SW480 (cell line): ENCODE data around the gene STAB2.

Experiments
- DNase-seq: peaks from one replicate; pipeline ENCODE4 v3.0.0-alpha.2; 2016; ENCODE audit warnings: low spot score

STAB2 gene

GRCh38 chr12:103751171-103751570 lies 164.1 kb downstream of the STAB2 start:
- DNase-seq: peak; percentile 6

- DNase-seq: no peak
These were observed 164.5 kb downstream of the STAB2 start for GRCh38 chr12:103751600-103751999.

GRCh38 chr12:103755425-103755824 lies 168.4 kb downstream of the STAB2 start:
- no peak for DNase-seq

- no peak for DNase-seq
These were observed 169.4 kb downstream of the STAB2 start for GRCh38 chr12:103756443-103756842.

GRCh38 chr12:103757248-103757647 lies 170.2 kb downstream of the STAB2 start:
- DNase-seq: no peak

GRCh38 chr12:103758310-103759089 lies 171.4 kb downstream of the STAB2 start:
- DNase-seq: no peak

GRCh38 chr12:103762473-103762872 lies 175.4 kb downstream of the STAB2 start:
- no peak for DNase-seq

GRCh38 chr12:103765322-103765721 lies 178.2 kb downstream of the STAB2 start:
- DNase-seq: no peak

GRCh38 chr12:103766028-103766427 lies 179.0 kb downstream of the STAB2 start:
- no peak for DNase-seq

GRCh38 chr12:103768467-103769123 lies 181.5 kb downstream of the STAB2 start:
- DNase-seq: peak; percentile 6

- no peak for DNase-seq
These were observed 182.3 kb downstream of the STAB2 start for GRCh38 chr12:103769240-103769945.

GRCh38 chr12:103771466-103771865 lies 184.4 kb downstream of the STAB2 start:
- DNase-seq: peak; percentile 6

GRCh38 chr12:103772367-103773108 lies 185.5 kb downstream of the STAB2 start:
- DNase-seq: no peak

- DNase-seq: no peak
These were observed 186.2 kb downstream of the STAB2 start for GRCh38 chr12:103773109-103773910.

- no peak for DNase-seq
These were observed 188.0 kb downstream of the STAB2 start for GRCh38 chr12:103774977-103775560.

- DNase-seq: no peak
These were observed 191.7 kb downstream of the STAB2 start for GRCh38 chr12:103778781-103779180.

- DNase-seq: no peak
These were observed 192.5 kb downstream of the STAB2 start for GRCh38 chr12:103779410-103780092.

GRCh38 chr12:103780093-103780440 lies 193.0 kb downstream of the STAB2 start:
- no peak for DNase-seq

GRCh38 chr12:103780992-103781391 lies 193.9 kb downstream of the STAB2 start:
- DNase-seq: no peak

GRCh38 chr12:103782399-103782798 lies 195.3 kb downstream of the STAB2 start:
- no peak for DNase-seq
